Esophagus squamous epithelium (tissue), 4 donors: ENCODE measurements around the gene CYP2W1.

ENCODE experiments used
- POLR2A ChIP-seq, 4 donors: fragments of 450-650 bp; IDR thresholded peaks; one replicate each; pipeline ENCODE4 v1.6.1; 2017; ENCODE audit warnings: antibody characterized with exemption in 4 of 4, mild to moderate bottlenecking in 4 of 4, moderate library complexity in 3 of 4
- TF ChIP-seq, protein P1 (sequence below), 6 experiments: fragments of 450-650 bp in 4 of 6; fragments of 200-600 bp in 2 of 6; sonication (generic) in 2 of 6; IDR thresholded peaks; one replicate each; pipeline ENCODE4 v1.5.1; 2016 to 2019; ENCODE audit warnings: antibody characterized with exemption in 6 of 6, mild to moderate bottlenecking in 4 of 6, moderate library complexity in 4 of 6

DNA sequence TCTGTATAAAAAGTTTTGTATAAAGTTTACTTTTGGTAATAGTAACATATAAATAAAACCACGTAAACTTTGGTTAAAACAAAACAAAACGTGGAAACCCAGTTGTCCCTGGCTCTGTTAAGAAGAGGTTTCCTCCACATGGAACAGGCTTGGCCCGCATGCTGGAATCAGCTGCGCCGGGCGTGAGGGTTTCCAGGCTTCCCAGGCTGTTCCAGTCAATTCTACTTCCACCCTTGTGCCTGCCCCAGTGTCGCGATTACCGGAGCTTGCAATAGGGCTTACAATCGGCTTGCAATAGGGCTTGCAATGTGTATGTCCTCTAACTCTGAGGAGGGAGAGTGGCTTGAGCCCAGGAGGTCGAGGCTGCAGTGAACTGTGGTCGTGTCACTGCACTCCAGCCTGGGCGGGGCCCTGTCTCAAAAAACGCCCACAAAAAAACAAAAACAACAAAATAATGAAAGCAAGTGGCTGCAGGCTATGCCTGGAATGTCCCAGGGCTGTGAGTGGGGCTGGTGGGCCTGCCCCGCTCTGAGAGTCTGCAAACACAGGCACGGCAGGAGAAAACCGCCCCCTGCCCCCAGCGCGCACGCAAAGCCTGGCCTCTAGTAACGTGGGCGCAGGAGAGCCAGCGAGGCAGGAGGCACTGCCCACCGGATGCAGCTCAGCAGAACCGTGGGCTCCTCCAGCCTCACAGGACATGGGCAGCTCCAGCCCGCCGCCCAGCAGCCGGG lies 16.3 kb downstream of the CYP2W1 start:
- TF ChIP-seq, protein P1, sequence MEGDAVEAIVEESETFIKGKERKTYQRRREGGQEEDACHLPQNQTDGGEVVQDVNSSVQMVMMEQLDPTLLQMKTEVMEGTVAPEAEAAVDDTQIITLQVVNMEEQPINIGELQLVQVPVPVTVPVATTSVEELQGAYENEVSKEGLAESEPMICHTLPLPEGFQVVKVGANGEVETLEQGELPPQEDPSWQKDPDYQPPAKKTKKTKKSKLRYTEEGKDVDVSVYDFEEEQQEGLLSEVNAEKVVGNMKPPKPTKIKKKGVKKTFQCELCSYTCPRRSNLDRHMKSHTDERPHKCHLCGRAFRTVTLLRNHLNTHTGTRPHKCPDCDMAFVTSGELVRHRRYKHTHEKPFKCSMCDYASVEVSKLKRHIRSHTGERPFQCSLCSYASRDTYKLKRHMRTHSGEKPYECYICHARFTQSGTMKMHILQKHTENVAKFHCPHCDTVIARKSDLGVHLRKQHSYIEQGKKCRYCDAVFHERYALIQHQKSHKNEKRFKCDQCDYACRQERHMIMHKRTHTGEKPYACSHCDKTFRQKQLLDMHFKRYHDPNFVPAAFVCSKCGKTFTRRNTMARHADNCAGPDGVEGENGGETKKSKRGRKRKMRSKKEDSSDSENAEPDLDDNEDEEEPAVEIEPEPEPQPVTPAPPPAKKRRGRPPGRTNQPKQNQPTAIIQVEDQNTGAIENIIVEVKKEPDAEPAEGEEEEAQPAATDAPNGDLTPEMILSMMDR (IDR thresholded peaks at IDR 0.05) = no peak
- no peak for TF ChIP-seq POLR2A (IDR thresholded peaks at IDR 0.05)
